Epithelial cell of umbilical artery (primary cell): Measurements from ENCODE around the gene CCDC88C. TPM values are rescaled to one million over a fixed set of nuclear protein-coding genes. Genes with fewer than 3 reads are reported as not detected.

Source experiments
- total RNA-seq: library from RNA; depleted of rRNA; stranded (reverse); fragments of >200 nt; gene quantifications from 2 replicates; pipeline ENCODE4 v1.2.3, GENCODE V29; 2014

CCDC88C gene
- total RNA-seq: 10.1 and 17.5 TPM in 2 replicates

DNA sequence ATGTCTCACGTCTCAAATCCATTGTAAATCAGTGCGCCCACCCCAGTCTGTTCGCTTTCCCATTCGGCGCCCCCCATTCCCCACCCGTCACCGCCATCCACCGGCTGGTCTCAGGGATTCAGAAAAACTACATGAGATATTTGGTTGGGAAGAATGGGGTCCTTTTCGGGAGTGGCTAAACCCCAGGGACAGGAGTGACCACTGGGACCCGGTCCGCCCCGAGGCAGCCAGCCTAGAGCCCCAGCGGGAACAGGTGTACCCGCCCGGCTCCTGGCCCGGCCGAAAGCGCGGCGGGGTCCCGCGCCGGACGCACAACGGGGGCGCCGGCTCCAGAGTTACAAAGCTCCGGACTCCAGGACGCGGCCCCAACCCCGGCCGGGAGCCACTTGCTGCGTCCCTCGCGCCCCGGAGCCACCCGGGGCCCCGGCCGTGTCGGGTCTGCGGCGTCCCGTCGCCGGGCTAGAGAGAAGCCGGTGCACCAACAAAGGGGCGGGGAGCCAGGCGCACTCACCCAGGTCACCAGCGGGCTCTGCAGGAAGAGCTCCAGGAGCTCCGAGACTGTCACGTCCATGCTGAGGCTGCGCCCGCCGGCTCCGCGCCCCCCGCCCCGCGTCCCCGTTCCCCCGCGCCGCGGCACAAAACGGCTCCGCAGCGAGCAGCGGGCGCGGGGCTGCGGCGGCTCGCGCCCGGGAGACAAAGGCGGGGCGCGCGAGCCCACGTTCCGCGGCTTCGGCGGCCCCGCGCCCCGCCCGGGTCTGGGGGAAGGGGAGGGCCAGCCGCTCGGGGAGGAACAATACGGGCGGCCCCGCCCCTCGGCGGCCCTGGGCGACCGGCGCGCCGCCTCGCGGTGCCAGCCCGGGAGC, at the start of gene CCDC88C:
Gene CCDC88C (minus strand): TSS at position 701 of the 863 bp plus-strand sequence. CDS start 130 bp downstream, at position 571.

GRCh38 chr14:91244501-91244901, 173.1 kb downstream of the CCDC88C start, which contains the start of gene GPR68:
Gene GPR68 (minus strand): TSS chr14:91244704. CDS start chr14:91235050, 9,654 bp downstream.

Other genes with a start within 250 kb of the CCDC88C start
- gene GPR68, start 173.1 kb downstream of the CCDC88C start, total RNA-seq: 0.61 and 0.65 TPM in 2 replicates
- gene PPP4R3A, start 92.5 kb upstream of the CCDC88C start, total RNA-seq: 64.0 and 86.2 TPM in 2 replicates